HAP-1 (cell line): ENCODE measurements around the gene C2orf15.

Experiments
- DNase-seq, 2 experiments: peaks; one replicate each; pipeline ENCODE4 v3.0.0-alpha.2; 2016 to 2020; ENCODE audit warnings: low spot score in 2 of 2
- H3K27me3 ChIP-seq: fragments of 250-450 bp; sonication (Bioruptor Pico); 2 replicates; pipeline ENCODE4 v1.5.1; 2020; ENCODE audit warnings: low read depth, mild to moderate bottlenecking, moderate library complexity
- H3K36me3 ChIP-seq: fragments of 250-450 bp; sonication (Bioruptor Pico); replicated peaks from 2 replicates; pipeline ENCODE4 v1.5.1; 2020; ENCODE audit warnings: mild to moderate bottlenecking
- H3K4me1 ChIP-seq: fragments of 250-450 bp; sonication (Bioruptor Pico); 2 replicates; pipeline ENCODE4 v1.5.1; 2020; ENCODE audit warnings: mild to moderate bottlenecking
- H3K4me3 ChIP-seq: fragments of 250-450 bp; sonication (Bioruptor Pico); 2 replicates; pipeline ENCODE4 v1.5.1; 2020; ENCODE audit warnings: mild to moderate bottlenecking, moderate library complexity
- H3K9me3 ChIP-seq: fragments of 250-450 bp; sonication (Bioruptor Pico); 2 replicates; pipeline ENCODE4 v1.5.1; 2020; ENCODE audit warnings: mild to moderate bottlenecking, moderate library complexity
- in situ Hi-C: fragments of 300-500 bp; cut with MboI; formaldehyde crosslinking; loops from 3 replicates; pipeline ENCODE4 v1.14.3; 2020; ENCODE audit warnings: low sequenced_read_pairs, inconsistent platforms, mixed read lengths

The C2orf15 gene

DNA sequence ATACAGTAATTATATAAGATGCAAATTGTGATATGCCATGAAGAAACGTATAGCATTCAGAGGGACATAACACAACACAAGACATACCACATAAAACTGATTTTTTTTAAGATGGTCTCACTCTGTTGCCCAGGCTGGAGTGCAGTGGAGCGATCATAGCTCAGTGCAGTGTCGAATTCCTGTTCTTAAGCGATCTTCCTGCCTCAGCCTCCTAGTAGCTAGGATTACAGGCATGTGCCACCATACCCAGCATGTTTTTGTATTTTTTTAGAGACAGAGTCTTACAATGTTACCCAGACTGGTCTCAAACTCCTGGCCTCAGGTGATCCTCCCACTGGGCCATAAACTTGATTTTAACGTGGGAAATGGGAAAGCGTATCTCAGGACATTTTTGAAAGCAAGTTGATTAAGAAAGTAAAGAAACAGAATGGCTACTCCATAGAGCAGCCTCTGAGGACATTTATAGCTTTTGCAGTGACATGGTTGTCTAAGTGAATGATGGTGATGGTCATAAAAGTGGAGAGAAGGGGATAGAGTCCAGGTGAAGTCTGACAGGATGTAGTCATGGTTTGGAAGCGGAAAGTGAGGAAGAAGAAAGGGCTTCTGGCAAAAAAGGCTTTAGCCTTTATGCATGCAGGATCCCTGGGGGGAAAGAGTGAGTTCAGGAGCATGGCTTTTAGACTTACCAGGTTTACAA, 10.8 kb downstream of the C2orf15 start:
- Histone ChIP-seq H3K27me3 (no peaks in the 10 kb centered on the region), H3K36me3 (0 out of 2 replicates have a peak, but pooled peaks cover 2% of the 10 kb centered on the region), H3K4me1 (peaks cover 5% of the 10 kb centered on the region), H3K4me3 (no peak overlapping the region), H3K9me3 (no peaks in the 10 kb centered on the region)
- in situ Hi-C loops: no loop called here
- no peak for DNase-seq

DNA sequence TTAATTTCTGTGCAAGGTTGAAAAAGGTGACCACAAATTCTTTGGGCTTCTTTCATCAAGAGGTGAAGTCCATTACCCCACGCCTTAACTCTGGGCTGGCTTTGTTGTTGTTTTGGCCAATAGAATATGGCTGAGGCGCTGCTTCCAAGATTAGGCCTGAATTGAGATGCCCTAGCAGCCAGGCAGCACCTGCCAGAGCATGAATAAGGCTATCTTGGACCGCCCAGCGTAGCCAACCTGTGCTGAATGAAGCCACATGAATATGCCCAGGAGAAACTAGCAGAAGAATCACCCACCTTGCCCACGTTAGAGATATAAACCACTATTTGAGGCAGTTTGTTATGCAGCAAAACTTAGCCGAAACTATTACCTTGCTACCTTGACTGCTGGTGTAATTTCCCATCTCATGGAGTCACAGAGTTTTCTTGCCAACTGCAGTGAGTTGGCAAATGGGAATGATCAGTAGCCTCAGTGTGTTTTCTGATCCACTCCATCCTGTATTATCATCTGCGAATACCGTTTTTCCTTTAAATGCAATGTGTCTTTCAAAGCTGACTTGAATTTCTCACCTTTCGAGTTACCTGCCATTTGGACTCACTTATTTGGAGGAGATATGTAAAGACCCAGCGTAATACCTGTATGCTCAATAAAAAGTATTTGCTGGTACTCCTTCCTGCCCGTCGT, 12.6 kb downstream of the C2orf15 start:
- in situ Hi-C loops: no loop called here
- H3K27me3 ChIP-seq: no peaks in the 10 kb centered on the region
- DNase-seq: no peak
- H3K4me1 ChIP-seq: peaks cover 5% of the 10 kb centered on the region
- peak overlapping the region; percentile 67 for H3K4me3 ChIP-seq
- no peaks in the 10 kb centered on the region for H3K9me3 ChIP-seq
- 0 out of 2 replicates have a peak, but pooled peaks cover 2% of the 10 kb centered on the region for H3K36me3 ChIP-seq

GRCh38 chr2:99154643-99155536, 13.4 kb downstream of the C2orf15 start, which contains the start of the genes LIPT1 and TSGA10:
Gene LIPT1 (plus strand): TSS chr2:99154967. CDS start chr2:99161958, 6,991 bp downstream.
Gene TSGA10 (minus strand): TSS chr2:99154942. CDS start chr2:99109439, 45,503 bp downstream.
- in situ Hi-C loops: no loop called here
- Histone ChIP-seq H3K27me3 (no peaks in the 10 kb centered on the region), H3K36me3 (peaks cover 9% of the 10 kb centered on the region), H3K4me3 (peak within 1 kb of the TSS; percentile 67), H3K4me1 (peaks cover 5% of the 10 kb centered on the region), H3K9me3 (no peaks in the 10 kb centered on the region)
- DNase-seq: peak; percentile 90 to 92

- Histone ChIP-seq H3K27me3 (no peaks in the 10 kb centered on the region), H3K36me3 (peaks cover 9% of the 10 kb centered on the region), H3K4me3 (no peak overlapping the region), H3K9me3 (no peaks in the 10 kb centered on the region), H3K4me1 (peaks cover 5% of the 10 kb centered on the region)
- no peak for DNase-seq
- in situ Hi-C loops: no loop called here
Measured at GRCh38 chr2:99156891-99157290, 15.4 kb downstream of the C2orf15 start.

DNA sequence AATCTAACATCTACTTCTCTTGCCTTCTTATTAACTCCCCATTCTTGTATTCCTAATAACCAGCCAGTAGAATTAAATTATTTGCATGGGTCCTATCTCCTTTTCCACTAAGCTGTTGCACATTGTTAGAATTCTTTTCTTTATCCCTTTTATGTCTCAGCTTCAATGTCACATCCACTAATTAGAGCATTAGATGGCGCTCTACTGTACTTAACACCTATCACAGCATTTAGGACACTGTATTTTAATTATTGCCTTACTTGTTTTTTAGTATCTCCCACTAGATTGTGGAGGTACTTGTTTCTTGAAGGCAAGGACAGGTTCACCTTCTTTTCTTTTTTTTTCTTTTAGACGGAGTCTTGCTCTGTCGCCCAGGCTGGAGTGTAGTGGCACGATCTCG, 17.1 kb downstream of the C2orf15 start:
- Histone ChIP-seq H3K36me3 (peaks cover 12% of the 10 kb centered on the region), H3K9me3 (no peaks in the 10 kb centered on the region), H3K4me1 (peaks cover 5% of the 10 kb centered on the region), H3K27me3 (no peaks in the 10 kb centered on the region), H3K4me3 (no peak overlapping the region)
- in situ Hi-C loops: no loop called here
- no peak for DNase-seq

DNA sequence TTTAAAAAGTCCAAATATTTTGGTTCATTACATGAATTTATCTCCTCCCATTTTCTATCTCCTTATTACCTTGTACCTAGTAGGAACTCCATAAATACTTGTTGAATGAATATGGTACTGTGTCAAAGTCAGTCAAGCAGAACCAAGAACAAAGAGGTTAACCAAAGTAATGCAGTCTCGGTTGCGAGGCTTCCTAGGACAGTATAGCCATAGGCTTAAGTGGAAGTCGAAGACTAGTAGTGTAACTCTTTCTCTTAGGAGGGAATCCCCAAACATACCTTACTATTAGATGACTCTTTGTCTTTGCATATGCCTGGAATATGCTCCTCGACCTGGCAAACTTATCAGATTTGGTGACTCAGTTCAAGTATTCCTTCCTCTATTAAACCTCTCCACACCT, 18.1 kb downstream of the C2orf15 start:
- Histone ChIP-seq H3K4me3 (no peak overlapping the region), H3K9me3 (no peaks in the 10 kb centered on the region), H3K4me1 (no peaks in the 10 kb centered on the region), H3K36me3 (peaks cover 12% of the 10 kb centered on the region), H3K27me3 (no peaks in the 10 kb centered on the region)
- no peak for DNase-seq
- in situ Hi-C loops: no loop called here

DNA sequence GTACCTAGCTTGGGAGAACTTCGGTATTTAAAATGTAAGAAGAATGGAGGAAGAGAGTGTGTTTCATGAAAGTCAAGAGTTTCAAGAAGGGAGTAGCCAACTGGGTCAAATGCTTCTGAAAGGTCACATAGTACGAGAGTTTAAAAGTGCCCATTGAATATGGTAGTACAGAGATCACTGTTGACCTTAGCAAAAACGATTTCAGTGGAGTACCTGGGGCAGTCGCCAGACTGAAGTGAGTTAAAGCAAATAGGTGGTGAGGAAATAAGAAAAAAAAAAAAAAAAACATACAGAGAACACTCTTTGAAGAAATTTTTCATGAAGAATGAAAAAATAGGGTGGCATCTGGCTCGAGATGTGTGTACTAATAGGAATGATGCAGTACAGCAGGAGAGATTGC, 24.7 kb downstream of the C2orf15 start:
- no peaks in the 10 kb centered on the region for H3K9me3 ChIP-seq
- DNase-seq: no peak
- H3K4me3 ChIP-seq: no peak overlapping the region
- H3K27me3 ChIP-seq: no peaks in the 10 kb centered on the region
- H3K4me1 ChIP-seq: no peaks in the 10 kb centered on the region
- H3K36me3 ChIP-seq: peaks cover 17% of the 10 kb centered on the region
- in situ Hi-C loops: no loop called here

DNA sequence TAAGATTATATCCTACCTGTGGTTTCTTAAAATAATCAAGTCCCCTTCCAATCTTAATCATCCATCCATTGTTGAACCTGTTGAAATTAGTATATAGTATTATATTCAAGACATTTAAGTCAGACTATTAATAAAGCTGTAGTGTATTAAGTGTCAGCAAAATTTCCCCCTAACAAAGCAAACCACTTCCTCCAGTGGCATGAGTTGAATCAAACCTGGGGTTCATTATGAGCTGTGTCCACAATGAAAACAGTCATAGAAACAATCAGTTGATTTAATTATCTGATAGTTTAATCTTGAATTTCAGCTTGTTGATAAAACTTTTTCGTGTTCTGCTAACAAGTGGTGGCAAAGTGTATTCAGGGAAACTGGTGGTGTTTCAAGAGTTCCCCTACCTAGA, 28.0 kb downstream of the C2orf15 start:
- no peak for DNase-seq
- Histone ChIP-seq H3K9me3 (no peaks in the 10 kb centered on the region), H3K4me3 (no peak overlapping the region), H3K36me3 (peaks cover 19% of the 10 kb centered on the region), H3K27me3 (no peaks in the 10 kb centered on the region), H3K4me1 (no peaks in the 10 kb centered on the region)
- in situ Hi-C loops: no loop called here

DNA sequence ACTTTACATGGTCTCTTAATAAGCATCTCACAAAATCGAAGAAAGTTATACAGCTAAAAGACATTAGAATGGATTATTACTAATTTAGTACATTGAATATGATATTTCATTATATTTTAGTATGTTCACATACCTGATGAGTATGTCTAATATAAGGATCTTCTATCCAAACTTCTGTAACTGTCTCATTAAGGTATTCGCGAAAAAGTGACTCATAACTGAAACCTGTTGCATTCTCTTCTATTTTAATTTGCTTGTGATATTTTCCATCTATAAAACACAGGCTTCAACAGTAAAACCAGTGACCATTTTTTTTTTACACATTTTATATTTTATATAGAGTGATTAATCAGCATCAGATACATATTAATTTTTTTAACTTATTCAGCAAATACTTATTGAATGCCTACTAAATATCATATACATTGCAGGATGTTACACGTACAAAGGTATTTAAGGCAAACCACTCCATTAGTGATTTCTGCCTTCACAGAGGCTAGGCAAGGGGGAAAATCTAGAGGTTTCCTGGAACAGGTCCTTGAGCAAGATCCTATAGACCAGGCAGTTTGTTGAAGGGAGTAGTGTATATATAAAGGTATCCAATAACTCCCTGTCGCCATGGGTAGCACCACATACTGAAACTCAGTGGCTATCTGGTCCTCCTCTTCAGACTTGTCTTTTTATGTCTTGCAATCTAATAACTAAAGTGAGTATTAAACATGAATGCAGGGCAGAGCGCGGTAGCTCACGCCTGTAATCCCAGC, 30.1 kb downstream of the C2orf15 start:
- no peak for DNase-seq
- H3K4me3 ChIP-seq: no peak overlapping the region
- in situ Hi-C loops: no loop called here
- no peaks in the 10 kb centered on the region for H3K9me3 ChIP-seq
- H3K36me3 ChIP-seq: peaks cover 19% of the 10 kb centered on the region
- no peaks in the 10 kb centered on the region for H3K4me1 ChIP-seq
- H3K27me3 ChIP-seq: no peaks in the 10 kb centered on the region

- in situ Hi-C loops: loop anchor here (25.0 kb wide), 1 partner anchor 306 kb away; the partner anchor contains the start of gene REV1
- H3K36me3 ChIP-seq: no peaks in the 10 kb centered on the region; the same call in none of the 2 replicates
Measured at GRCh38 chr2:99180755-99181623, 39.5 kb downstream of the C2orf15 start, which contains the start of the genes MITD1 and MRPL30. Gene MITD1 (minus strand): TSS chr2:99181058. CDS start chr2:99180981, 77 bp downstream. Gene MRPL30 (plus strand): TSS chr2:99181184. CDS start chr2:99186204, 5,020 bp downstream.

DNA sequence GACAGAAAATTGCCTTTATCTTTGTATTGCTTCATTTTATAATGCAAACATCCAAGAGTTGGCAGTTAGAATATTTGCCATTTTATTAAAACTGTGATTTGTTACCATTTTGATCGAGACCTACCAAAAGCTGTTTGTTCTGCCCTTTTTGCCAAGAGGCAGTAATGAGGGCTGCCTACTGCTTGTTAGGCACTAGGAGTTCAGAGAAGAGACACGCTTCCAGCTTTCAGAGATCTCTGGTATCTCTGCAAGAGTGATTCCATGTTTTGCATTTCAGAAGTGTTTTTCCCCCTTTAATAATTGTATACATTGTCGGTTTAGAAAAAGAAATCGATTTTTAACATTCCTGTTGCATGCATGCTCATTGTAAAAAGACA, 40.1 kb downstream of the C2orf15 start:
- Histone ChIP-seq H3K4me1 (peaks cover 7% of the 10 kb centered on the region), H3K27me3 (no peaks in the 10 kb centered on the region), H3K4me3 (peak overlapping the region; percentile 73), H3K36me3 (no peaks in the 10 kb centered on the region; the same call in none of the 2 replicates), H3K9me3 (no peaks in the 10 kb centered on the region)
- DNase-seq: peak in 1 of 2 experiments; percentile 7
- in situ Hi-C loops: loop anchor here (25.0 kb wide), 1 partner anchor 306 kb away; the partner anchor contains the start of gene REV1

More at GRCh38 chr2:99180755-99181623, 39.5 kb downstream of the C2orf15 start, which contains the start of the genes MITD1 and MRPL30:
- H3K4me3 ChIP-seq: peak within 1 kb of the TSS; percentile 73
- peaks cover 7% of the 10 kb centered on the region for H3K4me1 ChIP-seq
- H3K27me3 ChIP-seq: no peaks in the 10 kb centered on the region
- H3K9me3 ChIP-seq: no peaks in the 10 kb centered on the region
- peak; percentile 93 for DNase-seq

DNA sequence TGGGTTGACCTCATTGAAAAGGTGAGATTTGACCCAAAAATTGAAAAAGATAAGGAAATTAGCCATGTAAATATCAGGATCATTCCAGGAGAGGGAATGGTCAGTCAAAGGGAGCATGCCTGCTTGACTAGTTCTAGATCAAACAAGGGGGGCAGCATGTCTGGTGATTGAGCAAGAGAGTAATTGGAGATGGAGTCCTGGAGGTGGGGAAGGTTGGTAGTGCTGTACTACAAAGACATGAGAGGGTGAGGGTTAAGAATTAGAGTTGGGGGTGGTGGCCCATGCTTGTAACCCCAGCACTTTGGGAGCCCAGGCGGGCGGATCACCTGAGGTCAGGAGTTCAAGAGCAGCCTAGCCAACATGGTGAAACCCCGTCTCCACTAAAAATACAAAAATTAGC, 41.5 kb downstream of the C2orf15 start:
- peaks cover 7% of the 10 kb centered on the region for H3K4me1 ChIP-seq
- H3K4me3 ChIP-seq: no peak overlapping the region
- no peaks in the 10 kb centered on the region for H3K27me3 ChIP-seq
- no peaks in the 10 kb centered on the region for H3K9me3 ChIP-seq
- H3K36me3 ChIP-seq: peaks cover 8% of the 10 kb centered on the region
- no peak for DNase-seq
- in situ Hi-C loops: loop anchor here (25.0 kb wide), 1 partner anchor 304 kb away; the partner anchor contains the start of gene REV1
